Gastrocnemius medialis (tissue), 4 donors: ENCODE results near the gene LIMCH1. TPM values are rescaled to one million over a fixed set of nuclear protein-coding genes. Genes with fewer than 3 reads are reported as not detected.

Experiments used
- ATAC-seq, 2 donors: fragments of 150-250 bp; one replicate each; pipeline ENCODE4 v1.9.1; 2016
- DNase-seq, 2 donors: peaks; one replicate each; pipeline ENCODE4 v3.0.0-alpha.2; 2019
- H3K27ac ChIP-seq, 4 donors: fragments of 200-600 bp; sonication (generic); 1 replicate in 1 of 4; 2 replicates in 3 of 4; pipeline ENCODE4 v1.5.1; 2016 to 2018; ENCODE audit warnings: mild to moderate bottlenecking in 2 of 4, moderate library complexity in 1 of 4
- H3K27me3 ChIP-seq, 3 donors: fragments of 200-600 bp; sonication (generic) in 2 of 3; 1 replicate in 1 of 3; 2 replicates in 2 of 3; pipeline versions ENCODE4 v1.5.1 to v1.6.0; 2016 to 2019; ENCODE audit warnings: mild to moderate bottlenecking in 1 of 3, moderate library complexity in 1 of 3
- H3K36me3 ChIP-seq, 2 donors: fragments of 200-600 bp; sonication (generic) in 1 of 2; one replicate each; pipeline ENCODE4 v1.5.1; 2017 to 2018
- H3K4me1 ChIP-seq, 2 donors: fragments of 200-600 bp; sonication (generic) in 1 of 2; one replicate each; pipeline ENCODE4 v1.5.1; 2016 to 2017; ENCODE audit warnings: mild to moderate bottlenecking in 2 of 2
- H3K4me3 ChIP-seq, 4 donors: fragments of 200-600 bp; sonication (generic) in 3 of 4; 1 replicate in 1 of 4; 2 replicates in 3 of 4; pipeline ENCODE4 v1.5.1; 2016 to 2019; ENCODE audit warnings: mild to moderate bottlenecking in 2 of 4
- H3K9me3 ChIP-seq, 3 donors: fragments of 200-600 bp; sonication (generic) in 2 of 3; 1 replicate in 1 of 3; 2 replicates in 2 of 3; pipeline ENCODE4 v1.5.1; 2016 to 2019
- POLR2A ChIP-seq, 2 donors: fragments of 450-650 bp; IDR thresholded peaks; one replicate each; pipeline ENCODE4 v1.6.1; 2017; ENCODE audit warnings: antibody characterized with exemption in 2 of 2, mild to moderate bottlenecking in 2 of 2, moderate library complexity in 2 of 2
- in situ Hi-C, 4 donors: fragments of 200-750 bp; cut with MboI; loops; one replicate each; pipeline versions ENCODE4 v1.15.0 to v1.8.0; 2017; ENCODE audit warnings: low sequenced_read_pairs in 4 of 4
- intact Hi-C: fragments of 100-400 bp; cut with DNase I; formaldehyde crosslinking; loops from one replicate; pipeline ENCODE4 v1.15.1; 2023; ENCODE audit warnings: low total_unique reads
- total RNA-seq, 4 donors: library from RNA; depleted of rRNA; stranded (reverse); fragments of >200 nt; gene quantifications; one replicate each; pipeline versions ENCODE4 v1.1.0 to v1.2.3, GENCODE V29; 2016
- TF ChIP-seq, protein P1 (sequence below), 5 experiments: fragments of 450-650 bp in 3 of 5; fragments of 200-600 bp in 2 of 5; sonication (generic) in 2 of 5; IDR thresholded peaks in 4 of 5; conservative IDR thresholded peaks in 1 of 5; 1 replicate in 4 of 5; 2 replicates in 1 of 5; pipeline ENCODE4 v1.5.1; 2016 to 2019; ENCODE audit warnings: antibody characterized with exemption in 5 of 5, mild to moderate bottlenecking in 3 of 5, moderate library complexity in 3 of 5

The LIMCH1 gene
- total RNA-seq, 4 donors from 2014 or later = 36.2 to 71.4 (median 52.1) TPM

DNA sequence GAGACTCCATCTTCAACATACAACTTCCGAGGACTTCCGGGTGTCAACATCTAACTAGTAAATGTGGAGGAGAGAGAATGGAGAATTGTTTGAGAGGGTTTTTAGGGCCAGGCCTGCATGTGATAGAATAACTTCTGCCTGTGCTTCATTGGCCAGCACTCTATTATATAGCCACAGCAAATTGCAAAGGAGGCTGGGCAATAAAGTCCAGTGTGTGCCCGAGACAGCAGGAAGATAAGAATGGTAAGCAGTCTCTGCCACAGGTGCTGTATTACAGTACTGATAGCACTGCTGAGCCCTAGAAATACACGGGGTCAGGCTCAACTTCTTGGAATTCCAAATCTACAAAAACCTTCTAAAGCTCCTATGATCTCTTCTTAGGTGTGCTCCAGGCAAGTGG, 20.8 kb upstream of the LIMCH1 start:
- in situ Hi-C loops (no loop called here), intact Hi-C loops (no loop called here)
- ATAC-seq = no peak
- no peak for DNase-seq
- Histone ChIP-seq H3K36me3 (no peaks in the 10 kb centered on the region), H3K27ac (no peak overlapping the region), H3K27me3 (no peaks in the 10 kb centered on the region), H3K9me3 (no peaks in the 10 kb centered on the region), H3K4me3 (no peak overlapping the region), H3K4me1 (peaks cover 0 to 6% of the 10 kb centered on the region in 2 donors)
- TF ChIP-seq, protein P1, sequence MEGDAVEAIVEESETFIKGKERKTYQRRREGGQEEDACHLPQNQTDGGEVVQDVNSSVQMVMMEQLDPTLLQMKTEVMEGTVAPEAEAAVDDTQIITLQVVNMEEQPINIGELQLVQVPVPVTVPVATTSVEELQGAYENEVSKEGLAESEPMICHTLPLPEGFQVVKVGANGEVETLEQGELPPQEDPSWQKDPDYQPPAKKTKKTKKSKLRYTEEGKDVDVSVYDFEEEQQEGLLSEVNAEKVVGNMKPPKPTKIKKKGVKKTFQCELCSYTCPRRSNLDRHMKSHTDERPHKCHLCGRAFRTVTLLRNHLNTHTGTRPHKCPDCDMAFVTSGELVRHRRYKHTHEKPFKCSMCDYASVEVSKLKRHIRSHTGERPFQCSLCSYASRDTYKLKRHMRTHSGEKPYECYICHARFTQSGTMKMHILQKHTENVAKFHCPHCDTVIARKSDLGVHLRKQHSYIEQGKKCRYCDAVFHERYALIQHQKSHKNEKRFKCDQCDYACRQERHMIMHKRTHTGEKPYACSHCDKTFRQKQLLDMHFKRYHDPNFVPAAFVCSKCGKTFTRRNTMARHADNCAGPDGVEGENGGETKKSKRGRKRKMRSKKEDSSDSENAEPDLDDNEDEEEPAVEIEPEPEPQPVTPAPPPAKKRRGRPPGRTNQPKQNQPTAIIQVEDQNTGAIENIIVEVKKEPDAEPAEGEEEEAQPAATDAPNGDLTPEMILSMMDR (IDR thresholded peaks at IDR 0.05 in 4 of 5, conservative IDR thresholded peaks at IDR 0.05 in 1 of 5) = no peak

GRCh38 chr4:41517747-41518146, 20.2 kb upstream of the LIMCH1 start:
- intact Hi-C loops = no loop called here
- Histone ChIP-seq H3K36me3 (no peaks in the 10 kb centered on the region), H3K4me1 (peaks cover 0 to 9% of the 10 kb centered on the region in 2 donors), H3K27me3 (no peaks in the 10 kb centered on the region), H3K4me3 (no peak overlapping the region), H3K27ac (no peak overlapping the region), H3K9me3 (no peaks in the 10 kb centered on the region)
- DNase-seq = no peak
- ATAC-seq = no peak
- TF ChIP-seq, protein P1 (IDR thresholded peaks at IDR 0.05 in 4 of 5, conservative IDR thresholded peaks at IDR 0.05 in 1 of 5) = no peak
- no peak for TF ChIP-seq POLR2A (IDR thresholded peaks at IDR 0.05)
- in situ Hi-C loops = no loop called here

DNA sequence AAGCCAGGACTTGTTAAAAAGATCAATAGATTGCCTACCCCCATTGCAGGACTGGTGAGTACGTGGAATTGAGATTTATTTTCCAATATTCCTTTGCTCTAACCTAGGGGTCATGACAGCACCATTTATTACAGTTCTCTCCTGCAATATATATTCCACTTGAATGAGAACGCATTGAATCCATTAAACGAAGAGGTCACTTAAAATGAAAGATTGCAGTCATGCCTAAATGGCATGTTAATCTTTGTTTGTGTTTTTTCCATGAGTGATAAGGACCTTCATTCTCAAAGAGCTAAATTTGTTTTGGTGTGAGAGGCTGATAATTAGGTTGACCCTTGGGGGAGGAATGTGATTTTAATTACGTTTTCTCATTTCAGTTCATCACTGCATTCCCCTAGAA, 13.5 kb upstream of the LIMCH1 start:
- Histone ChIP-seq H3K4me3 (no peak overlapping the region), H3K27me3 (no peaks in the 10 kb centered on the region), H3K4me1 (peaks cover 14 to 34% of the 10 kb centered on the region in 2 donors), H3K36me3 (no peaks in the 10 kb centered on the region), H3K9me3 (no peaks in the 10 kb centered on the region), H3K27ac (peak overlapping the region in 3 of 4 donors; percentile 32 to 53 (median 45))
- DNase-seq (no peak), ATAC-seq (no peak)
- in situ Hi-C loops = no loop called here
- TF ChIP-seq, protein P1 (IDR thresholded peaks at IDR 0.05 in 4 of 5, conservative IDR thresholded peaks at IDR 0.05 in 1 of 5) = no peak
- no peak for TF ChIP-seq POLR2A (IDR thresholded peaks at IDR 0.05)
- intact Hi-C loops = no loop called here

DNA sequence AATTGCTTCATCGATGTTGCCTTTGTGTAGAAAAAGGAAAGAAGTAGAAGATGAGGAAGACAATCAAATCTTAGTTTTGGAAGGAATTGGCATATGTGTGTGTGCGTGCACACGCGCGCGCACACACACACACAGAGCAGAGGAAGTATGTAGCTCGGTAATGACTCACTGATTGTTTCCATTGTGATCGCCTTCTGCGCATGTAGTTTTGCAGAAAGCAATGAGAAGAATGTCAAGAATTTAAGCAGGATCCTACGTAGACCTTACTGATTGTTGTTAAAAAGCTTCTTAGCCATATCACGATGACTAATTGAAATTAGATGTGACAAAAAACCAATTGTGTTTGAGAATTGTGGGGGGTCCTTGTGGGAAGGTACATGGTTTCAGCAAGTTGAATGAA, 12.8 kb upstream of the LIMCH1 start:
- peaks cover 17 to 38% of the 10 kb centered on the region in 2 donors for H3K4me1 ChIP-seq
- peak overlapping the region in 3 of 4 donors; percentile 32 to 60 (median 55) for H3K27ac ChIP-seq
- H3K9me3 ChIP-seq = no peaks in the 10 kb centered on the region
- no peaks in the 10 kb centered on the region for H3K36me3 ChIP-seq
- H3K27me3 ChIP-seq = no peaks in the 10 kb centered on the region
- in situ Hi-C loops (loop anchor here in 2 of 4 donors (25.0 kb wide), 1 partner anchor 163 kb away; no protein-coding TSS in a partner anchor), intact Hi-C loops (no loop called here)
- TF ChIP-seq POLR2A (IDR thresholded peaks at IDR 0.05) = no peak
- TF ChIP-seq, protein P1 (IDR thresholded peaks at IDR 0.05 in 4 of 5, conservative IDR thresholded peaks at IDR 0.05 in 1 of 5) = no peak
- no peak overlapping the region for H3K4me3 ChIP-seq
- ATAC-seq (peak; percentile 54 to 66), DNase-seq (no peak)

DNA sequence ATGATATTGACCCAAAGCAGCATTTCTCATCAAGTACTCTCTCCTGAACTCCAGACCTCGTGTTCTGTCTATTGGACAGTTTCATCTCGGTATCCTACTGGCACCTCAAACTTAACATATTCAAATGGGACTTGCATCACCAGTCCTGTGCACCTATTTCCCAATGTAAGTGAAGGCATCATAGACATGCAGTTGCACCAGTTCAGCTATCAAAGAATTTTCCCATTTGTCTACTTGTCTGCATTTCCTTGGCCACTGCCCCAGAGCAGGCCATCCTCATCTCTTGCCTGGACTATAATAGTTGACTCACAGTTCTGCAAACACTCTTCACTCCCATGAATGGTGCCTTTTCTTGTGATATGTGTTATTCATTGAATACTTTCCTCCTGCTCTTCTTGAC, 11.3 kb upstream of the LIMCH1 start:
- ATAC-seq (no peak), DNase-seq (no peak)
- TF ChIP-seq, protein P1 (IDR thresholded peaks at IDR 0.05 in 4 of 5, conservative IDR thresholded peaks at IDR 0.05 in 1 of 5) = no peak
- H3K4me1 ChIP-seq = peaks cover 17 to 35% of the 10 kb centered on the region in 2 donors
- intact Hi-C loops (no loop called here), in situ Hi-C loops (loop anchor here in 2 of 4 donors (25.0 kb wide), 1 partner anchor 164 kb away; no protein-coding TSS in a partner anchor)
- peak overlapping the region in 1 of 4 donors; percentile 16 for H3K27ac ChIP-seq
- H3K9me3 ChIP-seq = no peaks in the 10 kb centered on the region
- H3K27me3 ChIP-seq = no peaks in the 10 kb centered on the region
- H3K4me3 ChIP-seq = no peak overlapping the region
- H3K36me3 ChIP-seq = no peaks in the 10 kb centered on the region
